NCI-H2081 (cell line): Measurements from ENCODE around the gene DPH3.
"Not testable (repeated sequence)": the region's sequence is repeated elsewhere in the genome, so short reads cannot be mapped to it uniquely, and the experiment has no call there.

Experiments
- DNase-seq, 2 experiments: peaks; one replicate each; lab custom pipeline; 2025; lab: John Stamatoyannopoulos, UW

The DPH3 gene

GRCh38 chr3:16264708-16265454, at the start of gene DPH3, which contains the start of gene OXNAD1:
Gene DPH3 (minus strand): TSS chr3:16264943. CDS start chr3:16264876, 67 bp downstream.
Gene OXNAD1 (plus strand): TSS chr3:16265212. CDS start chr3:16270953, 5,741 bp downstream.
- peak; percentile 99 for DNase-seq

- DNase-seq, result no peak
These were observed 49.3 kb upstream of the DPH3 start for GRCh38 chr3:16313886-16314645.

GRCh38 chr3:16311960-16312451, 47.3 kb upstream of the DPH3 start:
- no peak for DNase-seq

GRCh38 chr3:16310486-16310885, 45.7 kb upstream of the DPH3 start:
- DNase-seq, result not testable (repeated sequence)

GRCh38 chr3:16309558-16309957, 44.8 kb upstream of the DPH3 start:
- DNase-seq, result no peak

GRCh38 chr3:16308727-16309126, 44.0 kb upstream of the DPH3 start:
- no peak for DNase-seq

- DNase-seq, result no peak
These were observed 43.2 kb upstream of the DPH3 start for GRCh38 chr3:16307832-16308531.

- DNase-seq, result no peak
These were observed 40.4 kb upstream of the DPH3 start for GRCh38 chr3:16305111-16305541.

GRCh38 chr3:16304061-16305010, 39.6 kb upstream of the DPH3 start:
- DNase-seq, result no peak

GRCh38 chr3:16303037-16303575, 38.4 kb upstream of the DPH3 start:
- DNase-seq, result no peak

GRCh38 chr3:16302082-16302631, 37.4 kb upstream of the DPH3 start:
- no peak for DNase-seq

GRCh38 chr3:16301507-16301906, 36.8 kb upstream of the DPH3 start:
- no peak for DNase-seq

- DNase-seq, result no peak
These were observed 36.2 kb upstream of the DPH3 start for GRCh38 chr3:16300881-16301359.

GRCh38 chr3:16300307-16300706, 35.6 kb upstream of the DPH3 start:
- DNase-seq, result no peak

GRCh38 chr3:16299746-16300145, 35.0 kb upstream of the DPH3 start:
- no peak for DNase-seq

- DNase-seq, result no peak
These were observed 34.1 kb upstream of the DPH3 start for GRCh38 chr3:16298891-16299290.

- DNase-seq, result no peak
These were observed 33.5 kb upstream of the DPH3 start for GRCh38 chr3:16297997-16298885.

GRCh38 chr3:16295298-16295890, 30.7 kb upstream of the DPH3 start:
- DNase-seq, result no peak

- no peak for DNase-seq
These were observed 30.1 kb upstream of the DPH3 start for GRCh38 chr3:16294844-16295243.
